ENCODE measurements around the gene MARCKSL1. TPM values are rescaled to one million over a fixed set of nuclear protein-coding genes. Genes with fewer than 3 reads are reported as not detected.

Gene MARCKSL1
- total RNA-seq, 1 donor from 2014 or later: 465 TPM

DNA sequence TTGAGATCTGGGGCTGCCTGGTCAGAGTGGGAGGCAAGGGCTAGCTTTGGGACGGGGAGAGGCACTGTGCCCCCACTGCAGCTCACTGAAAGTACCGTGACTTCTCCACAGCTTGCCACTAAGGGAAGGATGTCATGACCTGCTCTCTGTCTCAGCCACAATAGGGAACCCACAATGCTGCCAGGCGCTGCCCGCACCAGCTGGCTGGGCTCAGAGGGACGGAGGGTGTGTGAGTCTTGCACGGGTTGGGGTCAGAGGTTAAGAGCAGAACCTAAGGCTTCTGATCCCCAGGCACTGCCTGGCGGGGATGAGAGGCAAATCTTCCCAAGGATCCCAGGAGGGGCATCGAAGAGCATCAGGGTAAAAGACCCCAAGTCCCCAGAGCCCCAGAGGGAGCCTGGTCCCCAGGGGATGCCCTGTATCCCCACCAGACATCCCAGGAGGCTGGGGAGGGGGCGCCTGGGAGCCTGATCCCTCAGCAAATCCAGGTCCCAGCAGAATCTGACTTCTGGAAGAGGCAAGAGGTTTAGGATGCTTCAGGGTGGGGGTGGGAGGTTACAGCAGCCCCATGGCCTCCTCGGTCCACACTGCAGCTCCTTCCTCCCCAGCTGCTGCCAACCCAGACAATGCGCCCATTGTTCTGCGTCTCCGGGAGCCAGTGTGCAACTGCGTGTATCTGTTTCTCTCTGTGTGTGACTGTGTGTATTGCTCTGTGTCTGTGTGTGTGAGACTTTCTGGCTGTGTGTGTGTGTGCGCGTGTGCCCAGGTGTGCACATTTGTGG, 2.0 kb upstream of the MARCKSL1 start:
- Mint-ChIP-seq H3K4me3 (peak overlapping the region; percentile 72), H3K36me3 (peaks cover 15% of the 10 kb centered on the region), H3K27me3 (no peaks in the 10 kb centered on the region), H3K27ac (peak overlapping the region; percentile 52), H3K9me3 (no peaks in the 10 kb centered on the region), H3K4me1 (ENCODE audit: unreplicated experiment) (peaks cover 25% of the 10 kb centered on the region)
- TF ChIP-seq, protein P1, sequence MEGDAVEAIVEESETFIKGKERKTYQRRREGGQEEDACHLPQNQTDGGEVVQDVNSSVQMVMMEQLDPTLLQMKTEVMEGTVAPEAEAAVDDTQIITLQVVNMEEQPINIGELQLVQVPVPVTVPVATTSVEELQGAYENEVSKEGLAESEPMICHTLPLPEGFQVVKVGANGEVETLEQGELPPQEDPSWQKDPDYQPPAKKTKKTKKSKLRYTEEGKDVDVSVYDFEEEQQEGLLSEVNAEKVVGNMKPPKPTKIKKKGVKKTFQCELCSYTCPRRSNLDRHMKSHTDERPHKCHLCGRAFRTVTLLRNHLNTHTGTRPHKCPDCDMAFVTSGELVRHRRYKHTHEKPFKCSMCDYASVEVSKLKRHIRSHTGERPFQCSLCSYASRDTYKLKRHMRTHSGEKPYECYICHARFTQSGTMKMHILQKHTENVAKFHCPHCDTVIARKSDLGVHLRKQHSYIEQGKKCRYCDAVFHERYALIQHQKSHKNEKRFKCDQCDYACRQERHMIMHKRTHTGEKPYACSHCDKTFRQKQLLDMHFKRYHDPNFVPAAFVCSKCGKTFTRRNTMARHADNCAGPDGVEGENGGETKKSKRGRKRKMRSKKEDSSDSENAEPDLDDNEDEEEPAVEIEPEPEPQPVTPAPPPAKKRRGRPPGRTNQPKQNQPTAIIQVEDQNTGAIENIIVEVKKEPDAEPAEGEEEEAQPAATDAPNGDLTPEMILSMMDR (conservative IDR thresholded peaks at IDR 0.05): no peak
- DNase-seq (ENCODE audit: extremely low spot score, unreplicated experiment): no peak

DNA sequence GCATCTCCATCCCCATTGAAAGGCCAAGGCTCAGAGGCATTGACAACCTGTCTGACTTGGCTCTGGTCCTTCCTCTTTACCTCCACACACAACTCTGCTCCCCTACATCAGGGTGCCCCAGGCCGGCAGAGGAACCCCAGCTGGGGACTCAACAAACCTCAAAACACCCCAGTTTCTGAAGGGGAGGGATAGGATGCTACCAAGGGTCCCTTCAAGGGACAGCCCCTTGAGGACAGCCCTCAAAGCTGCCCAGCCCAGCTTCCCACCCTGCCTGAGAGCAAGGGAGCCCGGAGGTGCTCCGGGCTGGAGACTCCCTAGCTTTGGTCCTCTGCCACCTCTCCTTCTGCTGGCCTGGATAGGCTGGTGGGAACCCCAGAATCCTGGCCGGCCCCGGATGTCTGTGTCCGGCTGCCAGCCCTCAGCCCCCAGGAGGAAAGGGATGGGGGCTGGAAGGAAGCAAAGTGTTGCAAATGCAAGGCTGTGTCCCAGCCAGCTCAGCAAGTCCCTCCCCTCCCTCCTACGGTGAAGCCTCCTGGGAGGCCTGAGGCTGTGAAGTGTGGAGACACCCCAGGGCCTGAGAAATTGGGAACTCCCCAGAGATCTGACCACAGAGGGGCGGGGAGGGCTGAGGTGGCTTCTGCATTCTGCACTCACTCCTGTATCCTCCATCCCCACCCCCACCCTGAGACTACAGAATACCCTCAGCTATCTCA, 1.1 kb upstream of the MARCKSL1 start:
- TF ChIP-seq, protein P1 (conservative IDR thresholded peaks at IDR 0.05): no peak
- Mint-ChIP-seq H3K36me3 (peaks cover 15% of the 10 kb centered on the region), H3K27me3 (no peaks in the 10 kb centered on the region), H3K9me3 (no peaks in the 10 kb centered on the region), H3K27ac (no peak overlapping the region), H3K4me1 (ENCODE audit: unreplicated experiment) (peaks cover 33% of the 10 kb centered on the region), H3K4me3 (peak overlapping the region; percentile 82)
- DNase-seq (ENCODE audit: extremely low spot score, unreplicated experiment): no peak

DNA sequence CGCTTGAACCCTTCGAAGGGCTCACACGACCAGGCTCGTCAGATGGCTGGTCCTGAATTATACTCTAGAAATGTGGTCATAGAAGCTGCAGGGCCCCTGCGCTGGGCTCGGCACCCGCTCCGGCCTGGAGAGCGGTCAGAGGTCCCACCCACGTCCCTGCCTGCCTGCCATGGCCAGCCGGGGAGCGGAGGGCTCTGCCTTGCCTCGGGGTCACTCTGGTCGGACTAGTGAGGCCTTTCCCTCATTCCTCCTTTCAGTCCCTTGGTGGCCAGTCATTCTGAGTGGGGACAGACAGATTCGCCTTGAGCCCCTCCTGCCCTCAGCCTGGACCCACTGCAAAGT, 529 bp upstream of the MARCKSL1 start:
- H3K4me1 Mint-ChIP-seq (ENCODE audit: unreplicated experiment): peaks cover 37% of the 10 kb centered on the region

DNA sequence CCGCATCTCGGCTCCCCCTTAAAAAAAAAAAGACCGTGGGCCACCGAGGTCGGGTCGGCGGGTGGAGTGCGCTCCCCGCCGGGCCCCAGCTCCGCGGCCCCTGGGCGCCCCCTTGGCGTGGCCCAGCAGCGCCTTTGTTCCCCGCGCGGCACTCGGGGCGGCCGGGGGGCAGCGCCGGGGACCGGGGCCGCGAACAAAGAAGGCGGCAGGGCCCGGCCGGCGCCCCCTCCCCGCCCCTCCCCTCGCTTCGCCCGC, 571 bp downstream of the MARCKSL1 start:
- H3K27me3 Mint-ChIP-seq: no peaks in the 10 kb centered on the region
- H3K36me3 Mint-ChIP-seq: peaks cover 32% of the 10 kb centered on the region
- H3K4me1 Mint-ChIP-seq (ENCODE audit: unreplicated experiment): peaks cover 44% of the 10 kb centered on the region
- H3K27ac Mint-ChIP-seq: no peak overlapping the region
- H3K9me3 Mint-ChIP-seq: no peaks in the 10 kb centered on the region
- DNase-seq (ENCODE audit: extremely low spot score, unreplicated experiment): no peak
- TF ChIP-seq, protein P1 (conservative IDR thresholded peaks at IDR 0.05): no peak
- peak overlapping the region; percentile 97 for H3K4me3 Mint-ChIP-seq

More for the DNA sequence above, 529 bp upstream of the MARCKSL1 start:
- TF ChIP-seq, protein P1 (conservative IDR thresholded peaks at IDR 0.05): no peak
- no peak overlapping the region for H3K27ac Mint-ChIP-seq
- H3K9me3 Mint-ChIP-seq: no peaks in the 10 kb centered on the region
- peaks cover 21% of the 10 kb centered on the region for H3K36me3 Mint-ChIP-seq
- H3K4me3 Mint-ChIP-seq: peak overlapping the region; percentile 82
- no peak for DNase-seq (ENCODE audit: extremely low spot score, unreplicated experiment)
- H3K27me3 Mint-ChIP-seq: no peaks in the 10 kb centered on the region

DNA sequence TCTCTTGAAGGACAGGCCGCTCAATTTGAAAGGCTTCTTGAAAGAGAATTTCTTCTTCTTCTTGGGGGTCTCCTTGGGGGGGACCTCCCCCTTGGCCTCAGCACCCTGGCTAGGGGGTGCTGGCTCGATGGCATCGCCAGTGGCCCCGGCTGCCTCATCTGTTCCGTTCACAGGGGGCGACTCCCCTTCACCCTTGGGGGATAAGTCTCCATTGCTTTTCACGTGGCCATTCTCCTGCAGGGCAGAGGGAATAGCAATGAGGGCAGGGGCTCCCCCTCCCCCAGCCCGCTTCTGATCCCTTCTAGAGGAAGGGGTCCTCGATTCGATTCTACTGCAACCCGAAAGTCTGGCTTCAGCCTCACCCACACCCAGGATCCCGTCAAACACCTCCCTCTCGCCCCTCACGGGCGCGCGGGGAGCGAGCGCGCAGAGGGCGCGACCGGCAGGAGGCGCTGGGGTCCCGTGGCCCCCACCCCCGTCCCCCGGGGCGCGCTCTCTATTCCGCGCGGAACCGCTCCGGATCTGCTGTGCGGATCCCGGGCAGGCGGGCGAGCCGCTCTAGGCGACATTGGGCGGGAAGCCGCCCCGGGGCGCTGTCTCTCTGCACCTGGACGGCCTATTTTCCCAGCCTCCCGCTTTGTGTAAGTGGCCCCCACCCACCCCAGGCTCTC, 1.0 kb downstream of the MARCKSL1 start:
- H3K27me3 Mint-ChIP-seq: no peaks in the 10 kb centered on the region
- H3K4me3 Mint-ChIP-seq: peak overlapping the region; percentile 97
- H3K9me3 Mint-ChIP-seq: no peaks in the 10 kb centered on the region
- H3K27ac Mint-ChIP-seq: peak overlapping the region; percentile 93
- H3K36me3 Mint-ChIP-seq: peaks cover 35% of the 10 kb centered on the region
- TF ChIP-seq, protein P1 (conservative IDR thresholded peaks at IDR 0.05): peak; percentile 70
- DNase-seq (ENCODE audit: extremely low spot score, unreplicated experiment): peak; percentile 82
- H3K4me1 Mint-ChIP-seq (ENCODE audit: unreplicated experiment): peaks cover 44% of the 10 kb centered on the region

Measured in type B pancreatic cell (in vitro differentiated cells).